GM13976 (cell line): Measurements from ENCODE around the gene PRKG1.

ENCODE experiments used
- DNase-seq: peaks from one replicate; pipeline ENCODE4 v3.0.0; 2012; ENCODE audit warnings: low spot score
- in situ Hi-C: fragments of 300-500 bp; cut with MboI; formaldehyde crosslinking; loops from one replicate; pipeline ENCODE4 v1.12.0; 2022; ENCODE audit warnings: low sequenced_read_pairs, mixed read lengths, inconsistent platforms; ENCODE audit not compliant: unreplicated experiment
- TF ChIP-seq, protein P1 (sequence below): IDR thresholded peaks from 2 replicates; pipeline ENCODE4 v1.5.1; 2012; ENCODE audit warnings: borderline replicate concordance, mild to moderate bottlenecking; ENCODE audit not compliant: insufficient read depth; ENCODE audit errors: extremely low read depth, missing control alignments, control extremely low read depth

PRKG1 gene

DNA sequence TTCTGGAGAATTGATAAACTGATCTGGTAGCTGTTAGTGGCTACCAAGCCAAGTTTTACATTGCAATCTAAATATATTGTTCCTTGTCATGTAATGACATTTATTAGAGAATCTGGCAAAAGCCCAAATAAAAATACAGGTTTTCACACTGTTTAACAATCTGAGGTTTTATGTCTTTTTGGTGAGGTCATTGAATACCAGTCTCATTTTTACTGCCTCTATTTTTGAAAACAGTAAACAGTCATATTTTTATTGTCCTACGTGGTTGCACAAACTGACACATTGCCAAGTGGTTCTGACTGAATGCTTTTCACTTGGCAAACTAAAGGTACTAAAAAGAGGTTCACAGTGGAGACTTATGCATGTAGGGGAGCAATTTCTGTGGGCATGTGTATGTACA is 157.5 kb downstream of the PRKG1 start:
- DNase-seq, result no peak
- in situ Hi-C loops, result no loop called here
- TF ChIP-seq, protein P1, sequence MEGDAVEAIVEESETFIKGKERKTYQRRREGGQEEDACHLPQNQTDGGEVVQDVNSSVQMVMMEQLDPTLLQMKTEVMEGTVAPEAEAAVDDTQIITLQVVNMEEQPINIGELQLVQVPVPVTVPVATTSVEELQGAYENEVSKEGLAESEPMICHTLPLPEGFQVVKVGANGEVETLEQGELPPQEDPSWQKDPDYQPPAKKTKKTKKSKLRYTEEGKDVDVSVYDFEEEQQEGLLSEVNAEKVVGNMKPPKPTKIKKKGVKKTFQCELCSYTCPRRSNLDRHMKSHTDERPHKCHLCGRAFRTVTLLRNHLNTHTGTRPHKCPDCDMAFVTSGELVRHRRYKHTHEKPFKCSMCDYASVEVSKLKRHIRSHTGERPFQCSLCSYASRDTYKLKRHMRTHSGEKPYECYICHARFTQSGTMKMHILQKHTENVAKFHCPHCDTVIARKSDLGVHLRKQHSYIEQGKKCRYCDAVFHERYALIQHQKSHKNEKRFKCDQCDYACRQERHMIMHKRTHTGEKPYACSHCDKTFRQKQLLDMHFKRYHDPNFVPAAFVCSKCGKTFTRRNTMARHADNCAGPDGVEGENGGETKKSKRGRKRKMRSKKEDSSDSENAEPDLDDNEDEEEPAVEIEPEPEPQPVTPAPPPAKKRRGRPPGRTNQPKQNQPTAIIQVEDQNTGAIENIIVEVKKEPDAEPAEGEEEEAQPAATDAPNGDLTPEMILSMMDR, result no peak

DNA sequence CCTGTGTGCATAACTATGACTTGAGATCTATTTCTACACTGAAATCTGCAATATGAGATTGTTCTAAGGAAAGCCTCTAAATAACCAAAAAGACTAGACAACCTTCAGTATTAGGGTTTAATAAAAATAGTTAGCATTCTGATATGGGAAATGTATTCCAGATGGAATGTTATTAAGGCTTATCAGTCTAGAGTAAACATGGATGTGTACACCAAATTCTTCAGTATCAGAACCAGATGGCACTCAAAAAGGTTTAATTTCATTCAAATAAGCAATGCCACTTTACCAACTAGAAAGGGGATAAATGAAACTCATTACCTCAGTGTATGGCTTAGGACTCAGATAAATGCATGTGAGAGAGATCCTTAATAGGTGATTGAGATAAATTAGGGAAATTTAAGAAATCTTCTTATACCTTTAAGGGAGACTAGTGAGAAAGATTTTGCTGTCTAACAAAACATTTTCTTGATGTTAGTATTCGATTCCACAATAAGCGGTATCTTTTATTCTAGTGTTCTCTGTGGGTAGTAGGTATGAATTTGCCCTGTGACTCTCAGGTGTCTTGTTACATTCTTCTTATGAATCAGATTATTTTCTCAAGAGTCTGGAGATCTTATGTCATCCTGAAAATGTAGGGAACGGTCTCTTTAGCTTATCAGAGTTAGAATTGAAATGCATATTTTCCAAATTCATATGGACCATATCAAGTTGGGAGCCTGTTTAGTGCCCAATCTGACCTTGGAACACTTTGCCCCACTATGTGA is 159.2 kb downstream of the PRKG1 start:
- TF ChIP-seq, protein P1, result no peak
- in situ Hi-C loops, result no loop called here
- DNase-seq, result no peak

DNA sequence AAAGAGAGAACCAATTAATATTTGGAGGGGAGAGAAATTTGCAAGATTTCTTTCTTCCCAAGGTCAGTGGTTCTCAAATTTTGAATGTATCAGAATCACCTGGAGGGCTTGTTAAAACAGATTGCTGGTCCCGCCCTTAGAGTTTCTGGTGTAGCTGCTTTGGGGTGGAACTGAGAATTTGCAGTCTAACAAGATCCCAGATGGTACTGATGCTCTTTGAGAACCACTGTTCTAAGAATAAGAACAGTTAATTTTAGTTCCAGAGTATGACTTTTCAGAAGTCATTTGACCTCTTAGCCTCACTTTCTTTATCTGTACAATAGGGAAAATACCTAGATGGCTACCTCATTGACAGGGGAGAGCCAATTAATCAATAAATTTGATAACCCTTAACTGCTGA is 161.6 kb downstream of the PRKG1 start:
- TF ChIP-seq, protein P1, result no peak
- DNase-seq, result no peak
- in situ Hi-C loops, result no loop called here

GRCh38 chr10:51239006-51239405 is 164.7 kb downstream of the PRKG1 start:
- in situ Hi-C loops, result no loop called here
- DNase-seq, result no peak
- TF ChIP-seq, protein P1, result no peak

GRCh38 chr10:51241461-51241860 is 167.2 kb downstream of the PRKG1 start:
- no peak for DNase-seq
- in situ Hi-C loops, result no loop called here
- TF ChIP-seq, protein P1, result no peak

GRCh38 chr10:51242393-51242792 is 168.1 kb downstream of the PRKG1 start:
- in situ Hi-C loops, result no loop called here
- no peak for DNase-seq
- TF ChIP-seq, protein P1, result no peak

- in situ Hi-C loops, result no loop called here
- no peak for DNase-seq
- TF ChIP-seq, protein P1, result no peak
These were observed 170.0 kb downstream of the PRKG1 start for GRCh38 chr10:51244309-51244708.
